Calu3 (cell line): ENCODE results near the gene FBXW11. TPM values are rescaled to one million over a fixed set of nuclear protein-coding genes. Genes with fewer than 3 reads are reported as not detected.
A peak's percentile ranks its signal among the peaks of the same experiment; 100 is the strongest.

Experiments used
- Bru-seq: library from RNA; stranded (reverse); fragments of 400-500 nt; gene quantifications from one replicate; lab custom pipeline; 2021; lab: Mats Ljungman, UMichigan
- BruChase-seq, 2 experiments: library from RNA; stranded (reverse); fragments of 400-500 nt; gene quantifications; one replicate each; lab custom pipeline; 2021; lab: Mats Ljungman, UMichigan
- BruUV-seq: library from RNA; stranded (reverse); fragments of 400-500 nt; replicated peaks from 2 replicates; lab custom pipeline; 2021; lab: Mats Ljungman, UMichigan
- CTCF ChIA-PET: fragments of 300-600 bp; sonication (Branson Sonifier 250); formaldehyde crosslinking; loops from one replicate; lab custom pipeline; 2022; ENCODE audit warnings: antibody characterized with exemption; lab: Charles Lee
- DNase-seq: peaks from one replicate; pipeline ENCODE4 v3.0.0; 2022
- H3K27ac Mint-ChIP-seq: one replicate; pipeline ENCODE4 v1.8.0; 2022; ENCODE audit warnings: mixed read lengths; ENCODE audit not compliant: unreplicated experiment
- H3K27me3 Mint-ChIP-seq: one replicate; pipeline ENCODE4 v1.8.0; 2022; ENCODE audit warnings: mixed read lengths; ENCODE audit not compliant: unreplicated experiment
- H3K36me3 Mint-ChIP-seq: one replicate; pipeline ENCODE4 v1.8.0; 2022; ENCODE audit warnings: mild to moderate bottlenecking, moderate library complexity, mixed read lengths; ENCODE audit not compliant: insufficient read depth, unreplicated experiment
- H3K4me1 Mint-ChIP-seq: one replicate; pipeline ENCODE4 v1.8.0; 2022; ENCODE audit warnings: mild to moderate bottlenecking, low read depth, mixed read lengths; ENCODE audit not compliant: unreplicated experiment
- H3K4me3 Mint-ChIP-seq: one replicate; pipeline ENCODE4 v1.8.0; 2022; ENCODE audit warnings: mild to moderate bottlenecking, low read depth, moderate library complexity, mixed read lengths; ENCODE audit not compliant: unreplicated experiment
- H3K9me3 Mint-ChIP-seq: one replicate; pipeline ENCODE4 v1.8.0; 2022; ENCODE audit warnings: low read depth, mixed read lengths; ENCODE audit not compliant: unreplicated experiment
- CTCF ChIP-seq: fragments of 200-600 bp; IDR thresholded peaks from one replicate; pipeline ENCODE4 v1.8.0; 2022; ENCODE audit warnings: antibody characterized with exemption; ENCODE audit not compliant: unreplicated experiment
- intact Hi-C: fragments of 100-400 bp; cut with micrococcal nuclease; formaldehyde crosslinking; loops from one replicate; pipeline ENCODE4 v1.10.0; 2022; ENCODE audit not compliant: unreplicated experiment
- long read RNA-seq: library from polyadenylated mRNA; stranded (forward); transcript quantifications from one replicate; pipeline ENCODE4 v2.0.0, GENCODE V29; 2022
- total RNA-seq: library from RNA; stranded (reverse); gene quantifications from 2 replicates; pipeline ENCODE4 v1.2.3, GENCODE V29; 2022

The FBXW11 gene
- total RNA-seq, result 63.3 and 66.4 TPM in 2 replicates
- Bru-seq, nascent RNA, result percentile 95 among the genes with signal in this experiment
- BruChase-seq, experiment 1, labeled RNA remaining after a 6-hour chase, result percentile 88 among the genes with signal in this experiment
- percentile 87 among the genes with signal in this experiment for BruChase-seq, experiment 2, labeled RNA remaining after a 2-hour chase
- long read RNA-seq, partial matches to known transcripts, result 4 of 11 reads
- long read RNA-seq, other reads (novel, unspliced or antisense), result 7 of 11 reads

- BruUV-seq, result no TSS peak
- Mint-ChIP-seq H3K9me3 (no peaks in the 10 kb centered on the region), H3K27ac (peak within 1 kb of the TSS; percentile 98), H3K4me3 (peak within 1 kb of the TSS; percentile 97), H3K4me1 (peaks cover 64% of the 10 kb centered on the region), H3K36me3 (peaks cover 41% of the 10 kb centered on the region), H3K27me3 (no peaks in the 10 kb centered on the region)
- no peak for TF ChIP-seq CTCF
- CTCF ChIA-PET, result interaction anchor here (0.6 to 3.9 kb wide), 18 partner anchors 10 to 927 kb away, joined by 3 to 35 read pairs (median 3); partner anchors contain the start of genes STK10 and UBTD2
- DNase-seq, result peak; percentile 97
- intact Hi-C loops, result loop anchor here (10.0 kb wide), 1 partner anchor 612 kb away; no protein-coding TSS in a partner anchor
Observed at GRCh38 chr5:172006321-172007174, at the start of gene FBXW11. TSS of gene FBXW11 (minus strand) at chr5:172006638. CDS start at chr5:172006502, 136 bp downstream.

GRCh38 chr5:172055996-172056395 lies 49.6 kb upstream of the FBXW11 start:
- no peaks in the 10 kb centered on the region for H3K9me3 Mint-ChIP-seq
- BruUV-seq, result no TSS peak
- H3K4me1 Mint-ChIP-seq, result no peaks in the 10 kb centered on the region
- intact Hi-C loops, result no loop called here
- no peak for DNase-seq
- CTCF ChIA-PET, result no interaction called here
- no peak for TF ChIP-seq CTCF
- H3K27me3 Mint-ChIP-seq, result no peaks in the 10 kb centered on the region
- H3K36me3 Mint-ChIP-seq, result peaks cover 5% of the 10 kb centered on the region
- no peak overlapping the region for H3K27ac Mint-ChIP-seq
- H3K4me3 Mint-ChIP-seq, result no peak overlapping the region

DNA sequence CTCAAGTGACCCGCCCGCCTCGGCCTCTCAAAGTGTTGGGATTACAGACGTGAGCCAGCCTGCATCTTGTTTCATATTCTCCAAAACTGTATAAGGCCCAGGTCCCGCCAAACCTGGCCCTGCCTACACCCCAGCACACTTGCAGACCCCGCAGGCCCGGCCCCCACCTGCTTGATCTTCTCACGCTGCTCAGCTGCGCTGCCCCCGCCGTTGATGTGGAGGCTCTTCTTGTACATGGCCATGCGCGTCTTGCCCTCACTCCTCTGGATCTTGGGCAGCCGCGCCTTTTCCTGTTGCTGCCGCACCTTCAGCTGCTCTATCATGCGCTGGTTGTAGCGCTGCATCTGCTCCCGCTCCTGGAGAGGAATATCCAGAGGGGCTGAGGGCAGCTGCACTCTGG lies 49.0 kb upstream of the FBXW11 start:
- CTCF ChIA-PET, result no interaction called here
- no peak overlapping the region for H3K4me3 Mint-ChIP-seq
- DNase-seq, result no peak
- intact Hi-C loops, result no loop called here
- H3K27me3 Mint-ChIP-seq, result no peaks in the 10 kb centered on the region
- TF ChIP-seq CTCF, result no peak
- no peaks in the 10 kb centered on the region for H3K4me1 Mint-ChIP-seq
- H3K9me3 Mint-ChIP-seq, result no peaks in the 10 kb centered on the region
- BruUV-seq, result no TSS peak
- peaks cover 10% of the 10 kb centered on the region for H3K36me3 Mint-ChIP-seq
- H3K27ac Mint-ChIP-seq, result no peak overlapping the region

DNA sequence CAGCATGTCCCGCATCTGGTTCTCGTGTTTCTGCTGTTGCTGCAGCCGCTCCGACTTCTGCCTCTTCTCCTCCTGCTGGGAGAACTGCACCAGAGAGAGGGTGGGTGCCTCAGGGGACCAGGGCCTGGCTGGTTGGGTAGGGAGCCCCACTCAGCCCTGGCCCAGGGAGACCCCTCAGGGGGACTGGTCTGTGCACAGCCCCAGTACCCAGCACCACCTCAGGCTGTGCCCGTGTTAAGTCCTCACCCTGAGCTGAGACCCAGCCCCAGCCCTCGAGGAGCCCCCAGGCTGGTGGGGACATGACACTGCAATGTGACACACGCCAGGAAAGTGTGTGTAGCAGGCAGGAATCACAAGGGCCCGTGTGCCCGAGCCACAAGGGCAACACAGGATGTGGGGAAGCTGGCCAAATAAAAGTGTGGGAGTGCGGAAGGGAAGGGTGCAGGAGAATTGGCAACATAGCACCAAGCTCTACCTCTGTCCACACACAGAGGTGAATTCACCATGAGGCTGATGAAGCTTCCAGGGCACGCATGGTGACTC lies 48.2 kb upstream of the FBXW11 start:
- no peaks in the 10 kb centered on the region for H3K4me1 Mint-ChIP-seq
- no TSS peak for BruUV-seq
- no peak overlapping the region for H3K4me3 Mint-ChIP-seq
- no peak for DNase-seq
- peaks cover 9% of the 10 kb centered on the region for H3K36me3 Mint-ChIP-seq
- H3K27me3 Mint-ChIP-seq, result no peaks in the 10 kb centered on the region
- H3K27ac Mint-ChIP-seq, result no peak overlapping the region
- intact Hi-C loops, result no loop called here
- CTCF ChIA-PET, result no interaction called here
- TF ChIP-seq CTCF, result no peak
- H3K9me3 Mint-ChIP-seq, result no peaks in the 10 kb centered on the region
